GM23338 (cell line): Measurements from ENCODE around the gene GART. TPM values are rescaled to one million over a fixed set of nuclear protein-coding genes. Genes with fewer than 3 reads are reported as not detected.

Experiments used
- ATAC-seq: fragments of 200-7000 bp; cut with Tn5 transposase; 3 replicates; pipeline ENCODE4 v1.9.1; 2020
- DNase-seq: peaks from one replicate; pipeline ENCODE4 v3.0.0-alpha.2; 2015; ENCODE audit warnings: low spot score
- H2AFZ ChIP-seq: fragments of 200-600 bp; sonication (generic); 2 replicates; pipeline ENCODE4 v1.8.0; 2016; ENCODE audit warnings: antibody characterized with exemption, mild to moderate bottlenecking, moderate library complexity
- H3F3A ChIP-seq: fragments of 200-600 bp; sonication (generic); replicated peaks from 2 replicates; pipeline ENCODE4 v1.8.0; 2017; ENCODE audit warnings: antibody characterized with exemption, mixed run types, low read depth
- H3K27ac ChIP-seq: fragments of 200-600 bp; sonication (generic); 2 replicates; pipeline ENCODE4 v1.6.1; 2016; ENCODE audit warnings: low read depth
- H3K27me3 ChIP-seq: fragments of 200-600 bp; sonication (generic); 2 replicates; pipeline ENCODE4 v1.8.0; 2016; ENCODE audit warnings: mild to moderate bottlenecking, mixed run types, moderate library complexity; ENCODE audit not compliant: insufficient read depth
- H3K36me3 ChIP-seq: fragments of 200-600 bp; sonication (generic); 2 replicates; pipeline ENCODE4 v1.8.0; 2016; ENCODE audit warnings: mild to moderate bottlenecking; ENCODE audit not compliant: insufficient read depth
- H3K4me1 ChIP-seq: fragments of 200-600 bp; sonication (generic); 2 replicates; pipeline ENCODE4 v1.8.0; 2016; ENCODE audit warnings: mild to moderate bottlenecking, moderate library complexity; ENCODE audit not compliant: insufficient read depth
- H3K4me2 ChIP-seq: fragments of 200-600 bp; sonication (generic); 2 replicates; pipeline ENCODE4 v1.7.1; 2017; ENCODE audit warnings: mixed run types
- H3K4me3 ChIP-seq: fragments of 200-600 bp; sonication (generic); 2 replicates; pipeline ENCODE4 v1.6.1; 2016; ENCODE audit warnings: mixed run types
- H3K79me2 ChIP-seq: fragments of 200-600 bp; sonication (generic); replicated peaks from 2 replicates; pipeline ENCODE4 v1.8.0; 2017; ENCODE audit warnings: mild to moderate bottlenecking; ENCODE audit not compliant: insufficient read depth
- H3K9me2 ChIP-seq: fragments of 200-600 bp; sonication (generic); 2 replicates; pipeline ENCODE4 v1.8.0; 2017; ENCODE audit not compliant: insufficient read depth
- H4K20me1 ChIP-seq: fragments of 200-600 bp; sonication (generic); replicated peaks from 2 replicates; pipeline ENCODE4 v1.8.0; 2017; ENCODE audit warnings: mild to moderate bottlenecking; ENCODE audit not compliant: insufficient read depth
- H3K27ac Mint-ChIP-seq: 2 replicates; pipeline ENCODE4 v1.8.0; 2020; ENCODE audit warnings: inconsistent platforms, mild to moderate bottlenecking, moderate library complexity, mixed read lengths
- H3K27me3 Mint-ChIP-seq: 3 replicates; pipeline ENCODE4 v1.8.0; 2022; ENCODE audit warnings: low read depth, mild to moderate bottlenecking, moderate library complexity, mixed read lengths, inconsistent platforms; ENCODE audit not compliant: insufficient read depth, poor library complexity
- H3K36me3 Mint-ChIP-seq: 3 replicates; pipeline ENCODE4 v1.8.0; 2021; ENCODE audit warnings: low read depth, mild to moderate bottlenecking, inconsistent platforms, moderate library complexity, mixed read lengths
- H3K4me1 Mint-ChIP-seq: 3 replicates; pipeline ENCODE4 v1.8.0; 2020; ENCODE audit warnings: mild to moderate bottlenecking, inconsistent platforms, mixed read lengths
- H3K4me3 Mint-ChIP-seq: 3 replicates; pipeline ENCODE4 v1.8.0; 2021; ENCODE audit warnings: moderate library complexity, mild to moderate bottlenecking, inconsistent platforms, mixed read lengths
- H3K9me3 Mint-ChIP-seq: 3 replicates; pipeline ENCODE4 v1.8.0; 2020; ENCODE audit warnings: moderate library complexity, mild to moderate bottlenecking, inconsistent platforms, mixed read lengths
- CREB1 ChIP-seq: fragments of 250-450 bp; sonication (Bioruptor Pico); IDR thresholded peaks from 2 replicates; pipeline ENCODE4 v1.5.0; 2020; ENCODE audit warnings: low read depth, mild to moderate bottlenecking, moderate library complexity
- EZH2 ChIP-seq: fragments of 200-600 bp; sonication (generic); IDR thresholded peaks from one replicate; pipeline ENCODE4 v1.8.0; 2017; ENCODE audit warnings: antibody characterized with exemption, mild to moderate bottlenecking, low read depth; ENCODE audit not compliant: unreplicated experiment
- EZH2phosphoT487 ChIP-seq: fragments of 200-600 bp; sonication (generic); IDR thresholded peaks from one replicate; pipeline ENCODE4 v1.8.1; 2018; ENCODE audit warnings: antibody characterized with exemption; ENCODE audit not compliant: unreplicated experiment
- JUNB ChIP-seq: IDR thresholded peaks from one replicate; pipeline ENCODE4 v1.6.1; 2016; ENCODE audit warnings: antibody characterized with exemption; ENCODE audit not compliant: unreplicated experiment
- NANOG ChIP-seq: IDR thresholded peaks from 2 replicates; pipeline ENCODE4 v1.6.1; 2016; ENCODE audit warnings: antibody characterized with exemption, borderline replicate concordance
- POLR2AphosphoS5 ChIP-seq: IDR thresholded peaks from 2 replicates; pipeline ENCODE4 v1.6.1; 2016; ENCODE audit warnings: antibody characterized with exemption, low read depth
- STAT1 ChIP-seq: IDR thresholded peaks from one replicate; pipeline ENCODE4 v1.6.1; 2016; ENCODE audit warnings: antibody characterized with exemption; ENCODE audit not compliant: unreplicated experiment
- ZNF114 ChIP-seq: fragments of 250-450 bp; sonication (Bioruptor Pico); IDR thresholded peaks from 2 replicates; pipeline ENCODE4 v1.5.0; 2020; ENCODE audit warnings: mild to moderate bottlenecking, moderate library complexity
- ZNF331 ChIP-seq: fragments of 250-450 bp; sonication (Bioruptor Pico); IDR thresholded peaks from 2 replicates; pipeline ENCODE4 v1.5.0; 2020; ENCODE audit warnings: low read depth, mild to moderate bottlenecking, moderate library complexity
- polyA plus RNA-seq: library from polyadenylated mRNA; unstranded; fragments of >200 nt; fragmentation: Nextera tagmentation; extraction: Ambion mirVana; gene quantifications from 2 replicates; pipeline ENCODE4 v1.2.1, GENCODE V29; 2016
- total RNA-seq: library from RNA; depleted of rRNA; stranded (reverse); fragments of >200 nt; shearing (Covaris generic); gene quantifications from 2 replicates; pipeline ENCODE4 v1.2.3, GENCODE V29; 2014
- TF ChIP-seq, protein P1 (sequence below): IDR thresholded peaks from 2 replicates; pipeline ENCODE4 v1.6.1; 2016; ENCODE audit warnings: antibody characterized with exemption
- TF ChIP-seq, protein P2 (sequence below): fragments of 250-450 bp; sonication (Bioruptor Pico); IDR thresholded peaks from 2 replicates; pipeline ENCODE4 v1.5.0; 2020; ENCODE audit warnings: mild to moderate bottlenecking, moderate library complexity
- TF ChIP-seq, protein P3 (sequence below): IDR thresholded peaks from one replicate; pipeline ENCODE4 v1.6.1; 2018; ENCODE audit warnings: antibody characterized with exemption; ENCODE audit not compliant: unreplicated experiment
- TF ChIP-seq, protein P4 (sequence below), 2 experiments: fragments of 200-600 bp in 1 of 2; sonication (generic) in 1 of 2; conservative IDR thresholded peaks; 2 replicates each; pipeline versions ENCODE4 v1.5.1 to v1.6.1; 2016 to 2017; ENCODE audit warnings: antibody characterized with exemption in 2 of 2, low read depth in 2 of 2, mild to moderate bottlenecking in 2 of 2, moderate library complexity in 1 of 2

The GART gene
- total and polyA plus RNA-seq, 2 experiments from 2014 or later, result 87.6 to 224 TPM

DNA sequence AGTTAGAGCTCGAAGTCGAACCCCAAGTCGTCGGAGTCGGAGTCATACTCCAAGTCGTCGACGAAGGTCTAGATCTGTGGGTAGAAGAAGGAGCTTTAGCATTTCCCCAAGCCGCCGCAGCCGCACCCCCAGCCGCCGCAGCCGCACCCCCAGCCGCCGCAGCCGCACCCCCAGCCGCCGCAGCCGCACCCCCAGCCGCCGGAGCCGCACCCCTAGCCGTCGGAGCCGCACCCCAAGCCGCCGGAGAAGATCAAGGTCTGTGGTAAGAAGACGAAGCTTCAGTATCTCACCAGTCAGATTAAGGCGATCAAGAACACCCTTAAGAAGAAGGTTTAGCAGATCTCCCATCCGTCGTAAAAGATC is 13.0 kb upstream of the GART start:
- Mint-ChIP-seq H3K27ac (no peak overlapping the region), H3K27me3 (no peaks in the 10 kb centered on the region), H3K36me3 (peaks cover 96% of the 10 kb centered on the region), H3K4me1 (no peaks in the 10 kb centered on the region; the same call in 2 of the 3 replicates), H3K4me3 (no peak overlapping the region), H3K9me3 (no peaks in the 10 kb centered on the region)
- Histone ChIP-seq H3K27ac (no peak overlapping the region; the same call in 1 of the 2 replicates), H3K36me3 (peaks cover 81% of the 10 kb centered on the region), H3K79me2 (peaks cover 96% of the 10 kb centered on the region), H3K27me3 (no peaks in the 10 kb centered on the region), H4K20me1 (peaks cover 60% of the 10 kb centered on the region), H2AFZ (no peak overlapping the region), H3F3A (peaks cover 10% of the 10 kb centered on the region; the same call in 1 of the 2 replicates), H3K9me2 (no peaks in the 10 kb centered on the region), H3K4me1 (no peaks in the 10 kb centered on the region), H3K4me3 (no peak overlapping the region), H3K4me2 (no peak overlapping the region)
- TF ChIP-seq ZNF114 (CRISPR knock-in tag), result no peak
- no peak for TF ChIP-seq JUNB
- TF ChIP-seq, protein P1, sequence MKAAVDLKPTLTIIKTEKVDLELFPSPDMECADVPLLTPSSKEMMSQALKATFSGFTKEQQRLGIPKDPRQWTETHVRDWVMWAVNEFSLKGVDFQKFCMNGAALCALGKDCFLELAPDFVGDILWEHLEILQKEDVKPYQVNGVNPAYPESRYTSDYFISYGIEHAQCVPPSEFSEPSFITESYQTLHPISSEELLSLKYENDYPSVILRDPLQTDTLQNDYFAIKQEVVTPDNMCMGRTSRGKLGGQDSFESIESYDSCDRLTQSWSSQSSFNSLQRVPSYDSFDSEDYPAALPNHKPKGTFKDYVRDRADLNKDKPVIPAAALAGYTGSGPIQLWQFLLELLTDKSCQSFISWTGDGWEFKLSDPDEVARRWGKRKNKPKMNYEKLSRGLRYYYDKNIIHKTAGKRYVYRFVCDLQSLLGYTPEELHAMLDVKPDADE, result no peak
- TF ChIP-seq, protein P2, sequence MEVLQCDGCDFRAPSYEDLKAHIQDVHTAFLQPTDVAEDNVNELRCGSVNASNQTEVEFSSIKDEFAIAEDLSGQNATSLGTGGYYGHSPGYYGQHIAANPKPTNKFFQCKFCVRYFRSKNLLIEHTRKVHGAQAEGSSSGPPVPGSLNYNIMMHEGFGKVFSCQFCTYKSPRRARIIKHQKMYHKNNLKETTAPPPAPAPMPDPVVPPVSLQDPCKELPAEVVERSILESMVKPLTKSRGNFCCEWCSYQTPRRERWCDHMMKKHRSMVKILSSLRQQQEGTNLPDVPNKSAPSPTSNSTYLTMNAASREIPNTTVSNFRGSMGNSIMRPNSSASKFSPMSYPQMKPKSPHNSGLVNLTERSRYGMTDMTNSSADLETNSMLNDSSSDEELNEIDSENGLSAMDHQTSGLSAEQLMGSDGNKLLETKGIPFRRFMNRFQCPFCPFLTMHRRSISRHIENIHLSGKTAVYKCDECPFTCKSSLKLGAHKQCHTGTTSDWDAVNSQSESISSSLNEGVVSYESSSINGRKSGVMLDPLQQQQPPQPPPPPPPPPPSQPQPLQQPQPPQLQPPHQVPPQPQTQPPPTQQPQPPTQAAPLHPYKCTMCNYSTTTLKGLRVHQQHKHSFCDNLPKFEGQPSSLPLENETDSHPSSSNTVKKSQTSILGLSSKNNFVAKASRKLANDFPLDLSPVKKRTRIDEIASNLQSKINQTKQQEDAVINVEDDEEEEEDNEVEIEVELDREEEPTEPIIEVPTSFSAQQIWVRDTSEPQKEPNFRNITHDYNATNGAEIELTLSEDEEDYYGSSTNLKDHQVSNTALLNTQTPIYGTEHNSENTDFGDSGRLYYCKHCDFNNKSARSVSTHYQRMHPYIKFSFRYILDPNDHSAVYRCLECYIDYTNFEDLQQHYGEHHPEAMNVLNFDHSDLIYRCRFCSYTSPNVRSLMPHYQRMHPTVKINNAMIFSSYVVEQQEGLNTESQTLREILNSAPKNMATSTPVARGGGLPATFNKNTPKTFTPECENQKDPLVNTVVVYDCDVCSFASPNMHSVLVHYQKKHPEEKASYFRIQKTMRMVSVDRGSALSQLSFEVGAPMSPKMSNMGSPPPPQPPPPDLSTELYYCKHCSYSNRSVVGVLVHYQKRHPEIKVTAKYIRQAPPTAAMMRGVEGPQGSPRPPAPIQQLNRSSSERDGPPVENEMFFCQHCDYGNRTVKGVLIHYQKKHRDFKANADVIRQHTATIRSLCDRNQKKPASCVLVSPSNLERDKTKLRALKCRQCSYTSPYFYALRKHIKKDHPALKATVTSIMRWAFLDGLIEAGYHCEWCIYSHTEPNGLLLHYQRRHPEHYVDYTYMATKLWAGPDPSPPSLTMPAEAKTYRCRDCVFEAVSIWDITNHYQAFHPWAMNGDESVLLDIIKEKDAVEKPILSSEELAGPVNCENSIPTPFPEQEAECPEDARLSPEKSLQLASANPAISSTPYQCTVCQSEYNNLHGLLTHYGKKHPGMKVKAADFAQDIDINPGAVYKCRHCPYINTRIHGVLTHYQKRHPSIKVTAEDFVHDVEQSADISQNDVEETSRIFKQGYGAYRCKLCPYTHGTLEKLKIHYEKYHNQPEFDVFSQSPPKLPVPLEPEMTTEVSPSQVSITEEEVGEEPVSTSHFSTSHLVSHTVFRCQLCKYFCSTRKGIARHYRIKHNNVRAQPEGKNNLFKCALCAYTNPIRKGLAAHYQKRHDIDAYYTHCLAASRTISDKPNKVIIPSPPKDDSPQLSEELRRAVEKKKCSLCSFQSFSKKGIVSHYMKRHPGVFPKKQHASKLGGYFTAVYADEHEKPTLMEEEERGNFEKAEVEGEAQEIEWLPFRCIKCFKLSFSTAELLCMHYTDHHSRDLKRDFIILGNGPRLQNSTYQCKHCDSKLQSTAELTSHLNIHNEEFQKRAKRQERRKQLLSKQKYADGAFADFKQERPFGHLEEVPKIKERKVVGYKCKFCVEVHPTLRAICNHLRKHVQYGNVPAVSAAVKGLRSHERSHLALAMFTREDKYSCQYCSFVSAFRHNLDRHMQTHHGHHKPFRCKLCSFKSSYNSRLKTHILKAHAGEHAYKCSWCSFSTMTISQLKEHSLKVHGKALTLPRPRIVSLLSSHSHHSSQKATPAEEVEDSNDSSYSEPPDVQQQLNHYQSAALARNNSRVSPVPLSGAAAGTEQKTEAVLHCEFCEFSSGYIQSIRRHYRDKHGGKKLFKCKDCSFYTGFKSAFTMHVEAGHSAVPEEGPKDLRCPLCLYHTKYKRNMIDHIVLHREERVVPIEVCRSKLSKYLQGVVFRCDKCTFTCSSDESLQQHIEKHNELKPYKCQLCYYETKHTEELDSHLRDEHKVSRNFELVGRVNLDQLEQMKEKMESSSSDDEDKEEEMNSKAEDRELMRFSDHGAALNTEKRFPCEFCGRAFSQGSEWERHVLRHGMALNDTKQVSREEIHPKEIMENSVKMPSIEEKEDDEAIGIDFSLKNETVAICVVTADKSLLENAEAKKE (CRISPR knock-in tag), result no peak
- no peak for TF ChIP-seq CREB1 (CRISPR knock-in tag)
- no peak for TF ChIP-seq STAT1
- no peak for TF ChIP-seq POLR2AphosphoS5
- no peak for TF ChIP-seq EZH2phosphoT487
- no peak for TF ChIP-seq EZH2
- TF ChIP-seq ZNF331 (CRISPR knock-in tag), result no peak
- TF ChIP-seq, protein P3, sequence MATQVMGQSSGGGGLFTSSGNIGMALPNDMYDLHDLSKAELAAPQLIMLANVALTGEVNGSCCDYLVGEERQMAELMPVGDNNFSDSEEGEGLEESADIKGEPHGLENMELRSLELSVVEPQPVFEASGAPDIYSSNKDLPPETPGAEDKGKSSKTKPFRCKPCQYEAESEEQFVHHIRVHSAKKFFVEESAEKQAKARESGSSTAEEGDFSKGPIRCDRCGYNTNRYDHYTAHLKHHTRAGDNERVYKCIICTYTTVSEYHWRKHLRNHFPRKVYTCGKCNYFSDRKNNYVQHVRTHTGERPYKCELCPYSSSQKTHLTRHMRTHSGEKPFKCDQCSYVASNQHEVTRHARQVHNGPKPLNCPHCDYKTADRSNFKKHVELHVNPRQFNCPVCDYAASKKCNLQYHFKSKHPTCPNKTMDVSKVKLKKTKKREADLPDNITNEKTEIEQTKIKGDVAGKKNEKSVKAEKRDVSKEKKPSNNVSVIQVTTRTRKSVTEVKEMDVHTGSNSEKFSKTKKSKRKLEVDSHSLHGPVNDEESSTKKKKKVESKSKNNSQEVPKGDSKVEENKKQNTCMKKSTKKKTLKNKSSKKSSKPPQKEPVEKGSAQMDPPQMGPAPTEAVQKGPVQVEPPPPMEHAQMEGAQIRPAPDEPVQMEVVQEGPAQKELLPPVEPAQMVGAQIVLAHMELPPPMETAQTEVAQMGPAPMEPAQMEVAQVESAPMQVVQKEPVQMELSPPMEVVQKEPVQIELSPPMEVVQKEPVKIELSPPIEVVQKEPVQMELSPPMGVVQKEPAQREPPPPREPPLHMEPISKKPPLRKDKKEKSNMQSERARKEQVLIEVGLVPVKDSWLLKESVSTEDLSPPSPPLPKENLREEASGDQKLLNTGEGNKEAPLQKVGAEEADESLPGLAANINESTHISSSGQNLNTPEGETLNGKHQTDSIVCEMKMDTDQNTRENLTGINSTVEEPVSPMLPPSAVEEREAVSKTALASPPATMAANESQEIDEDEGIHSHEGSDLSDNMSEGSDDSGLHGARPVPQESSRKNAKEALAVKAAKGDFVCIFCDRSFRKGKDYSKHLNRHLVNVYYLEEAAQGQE, result no peak
- TF ChIP-seq, protein P4, sequence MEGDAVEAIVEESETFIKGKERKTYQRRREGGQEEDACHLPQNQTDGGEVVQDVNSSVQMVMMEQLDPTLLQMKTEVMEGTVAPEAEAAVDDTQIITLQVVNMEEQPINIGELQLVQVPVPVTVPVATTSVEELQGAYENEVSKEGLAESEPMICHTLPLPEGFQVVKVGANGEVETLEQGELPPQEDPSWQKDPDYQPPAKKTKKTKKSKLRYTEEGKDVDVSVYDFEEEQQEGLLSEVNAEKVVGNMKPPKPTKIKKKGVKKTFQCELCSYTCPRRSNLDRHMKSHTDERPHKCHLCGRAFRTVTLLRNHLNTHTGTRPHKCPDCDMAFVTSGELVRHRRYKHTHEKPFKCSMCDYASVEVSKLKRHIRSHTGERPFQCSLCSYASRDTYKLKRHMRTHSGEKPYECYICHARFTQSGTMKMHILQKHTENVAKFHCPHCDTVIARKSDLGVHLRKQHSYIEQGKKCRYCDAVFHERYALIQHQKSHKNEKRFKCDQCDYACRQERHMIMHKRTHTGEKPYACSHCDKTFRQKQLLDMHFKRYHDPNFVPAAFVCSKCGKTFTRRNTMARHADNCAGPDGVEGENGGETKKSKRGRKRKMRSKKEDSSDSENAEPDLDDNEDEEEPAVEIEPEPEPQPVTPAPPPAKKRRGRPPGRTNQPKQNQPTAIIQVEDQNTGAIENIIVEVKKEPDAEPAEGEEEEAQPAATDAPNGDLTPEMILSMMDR (conservative IDR thresholded peaks at IDR 0.05; ENCODE audit: low read depth in 2 of 2), result no peak
- no peak for TF ChIP-seq NANOG
- ATAC-seq (no peak), DNase-seq (no peak)
